ENCODE results near the gene CBX7. TPM values are rescaled to one million over a fixed set of nuclear protein-coding genes. Genes with fewer than 3 reads are reported as not detected.

Gene CBX7
- total RNA-seq, 4 donors from 2014 or later: 41.2 to 58.6 (median 53.2) TPM

GRCh38 chr22:39176714-39177455 lies 24.4 kb upstream of the CBX7 start:
- TF ChIP-seq CTCF (IDR thresholded peaks at IDR 0.05) (no peak), POLR2A (IDR thresholded peaks at IDR 0.05) (no peak)
- Histone ChIP-seq H3K4me1 (peaks cover 3 to 46% (median 20%) of the 10 kb centered on the region in 4 donors), H3K9me3 (no peaks in the 10 kb centered on the region), H3K27me3 (no peaks in the 10 kb centered on the region), H3K27ac (peak overlapping the region; percentile 71 to 82 (median 79)), H3K36me3 (no peaks in the 10 kb centered on the region), H3K4me3 (no peak overlapping the region)
- no peak for DNase-seq

GRCh38 chr22:39176143-39176713 lies 23.7 kb upstream of the CBX7 start:
- TF ChIP-seq CTCF (IDR thresholded peaks at IDR 0.05): no peak
- TF ChIP-seq POLR2A (IDR thresholded peaks at IDR 0.05): no peak

GRCh38 chr22:39175353-39176142 lies 23.1 kb upstream of the CBX7 start:
- H3K9me3 ChIP-seq: no peaks in the 10 kb centered on the region
- no peak for DNase-seq
- no peak overlapping the region for H3K4me3 ChIP-seq

More at GRCh38 chr22:39176143-39176713, 23.7 kb upstream of the CBX7 start:
- Histone ChIP-seq H3K27ac (peak overlapping the region; percentile 71 to 82 (median 79)), H3K4me3 (no peak overlapping the region), H3K4me1 (peaks cover 3 to 46% (median 26%) of the 10 kb centered on the region in 4 donors), H3K36me3 (no peaks in the 10 kb centered on the region), H3K27me3 (no peaks in the 10 kb centered on the region), H3K9me3 (no peaks in the 10 kb centered on the region)
- DNase-seq: peak in 2 of 3 donors; percentile 56 to 61

GRCh38 chr22:39174498-39175352 lies 22.2 kb upstream of the CBX7 start:
- Histone ChIP-seq H3K4me1 (peaks cover 3 to 46% (median 34%) of the 10 kb centered on the region in 4 donors), H3K27me3 (no peaks in the 10 kb centered on the region), H3K4me3 (no peak overlapping the region), H3K27ac (peak overlapping the region; percentile 71 to 82 (median 81)), H3K9me3 (no peaks in the 10 kb centered on the region), H3K36me3 (no peaks in the 10 kb centered on the region)
- TF ChIP-seq POLR2A (IDR thresholded peaks at IDR 0.05): no peak
- TF ChIP-seq CTCF (IDR thresholded peaks at IDR 0.05): no peak
- DNase-seq: peak; percentile 67 to 88 (median 87)

More at GRCh38 chr22:39175353-39176142, 23.1 kb upstream of the CBX7 start:
- H3K27me3 ChIP-seq: no peaks in the 10 kb centered on the region
- H3K4me1 ChIP-seq: peaks cover 3 to 46% (median 33%) of the 10 kb centered on the region in 4 donors
- H3K27ac ChIP-seq: peak overlapping the region; percentile 71 to 82 (median 79)
- TF ChIP-seq CTCF (IDR thresholded peaks at IDR 0.05) (no peak), POLR2A (IDR thresholded peaks at IDR 0.05) (no peak)
- no peaks in the 10 kb centered on the region for H3K36me3 ChIP-seq

Data from Peyer's patch (tissue), 4 donors.